Islet precursor cell (in vitro differentiated cells): Measurements from ENCODE around the gene C6orf15.

Experiments
- DNase-seq: peaks from one replicate; pipeline ENCODE4 v3.0.0-alpha.2; 2018

Gene C6orf15

DNA sequence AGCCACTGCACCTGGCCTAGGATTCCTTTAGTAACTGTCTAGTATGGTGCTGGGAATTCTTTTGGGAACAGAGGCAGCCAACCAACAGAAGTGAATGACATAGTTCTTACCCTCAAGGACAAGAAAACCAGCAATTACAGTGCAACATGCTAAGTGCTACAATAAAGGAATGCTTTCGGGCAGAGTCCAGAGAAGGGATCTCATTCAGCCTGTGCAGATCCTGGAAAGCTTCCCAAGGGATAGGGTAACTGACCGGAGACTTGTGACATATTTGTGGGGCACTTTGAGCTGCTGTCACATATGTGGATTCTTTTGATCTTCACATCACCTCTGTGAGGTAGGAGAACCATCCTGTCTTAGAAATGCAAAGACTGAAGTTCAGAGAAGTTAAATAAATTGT is 46.8 kb downstream of the C6orf15 start:
- DNase-seq, result peak; percentile 71

DNA sequence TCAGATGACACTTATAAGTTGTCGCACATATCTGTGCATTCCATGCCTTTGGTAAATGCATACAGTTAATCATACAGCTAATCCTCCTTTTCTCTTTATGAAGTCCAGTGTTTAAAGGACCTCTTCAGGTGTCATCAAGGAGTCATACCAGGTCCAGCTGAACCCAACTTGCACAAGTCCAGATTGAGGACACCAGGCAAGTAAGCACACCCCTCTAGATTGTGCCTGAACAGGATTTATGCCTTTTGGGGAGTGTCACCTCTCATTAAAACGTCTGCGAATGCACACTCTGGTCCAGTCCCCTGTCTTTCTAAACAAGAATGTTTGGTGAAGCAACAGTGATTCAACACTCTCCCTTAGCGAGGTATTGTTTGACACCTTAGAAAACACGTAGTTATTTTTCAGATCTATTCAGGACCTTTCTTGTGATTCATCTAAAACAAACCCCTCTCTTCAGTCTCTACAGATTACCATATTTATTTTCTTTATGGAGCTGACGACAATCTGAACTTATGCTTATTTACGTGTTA is 48.4 kb downstream of the C6orf15 start:
- DNase-seq, result no peak
